ENCODE results near the gene NAT9.

Gene NAT9

GRCh38 chr17:74776044-74776962, at the start of gene NAT9:
TSS of gene NAT9 (minus strand) at chr17:74776345. CDS start at chr17:74775698, 647 bp downstream.
- peak; percentile 94 for DNase-seq

- no peak for DNase-seq
Measured at GRCh38 chr17:74824961-74825627, 48.9 kb upstream of the NAT9 start.

GRCh38 chr17:74822939-74823367, 46.8 kb upstream of the NAT9 start:
- DNase-seq: no peak

GRCh38 chr17:74822335-74822938, 46.3 kb upstream of the NAT9 start:
- no peak for DNase-seq

GRCh38 chr17:74821655-74822334, 45.6 kb upstream of the NAT9 start:
- no peak for DNase-seq

- no peak for DNase-seq
Measured at GRCh38 chr17:74819801-74820436, 43.8 kb upstream of the NAT9 start.

GRCh38 chr17:74818291-74818938, 42.3 kb upstream of the NAT9 start:
- DNase-seq: no peak

- DNase-seq: no peak
Measured at GRCh38 chr17:74816905-74817620, 40.9 kb upstream of the NAT9 start.

- DNase-seq: peak; percentile 7
Measured at GRCh38 chr17:74815550-74816370, 39.6 kb upstream of the NAT9 start.

- DNase-seq: no peak
Measured at GRCh38 chr17:74815067-74815466, 38.9 kb upstream of the NAT9 start.

GRCh38 chr17:74814453-74814852, 38.3 kb upstream of the NAT9 start:
- DNase-seq: peak; percentile 4

- DNase-seq: no peak
Measured at GRCh38 chr17:74812109-74813009, 36.2 kb upstream of the NAT9 start.

GRCh38 chr17:74810699-74811485, 34.7 kb upstream of the NAT9 start:
- no peak for DNase-seq

- DNase-seq: no peak
Measured at GRCh38 chr17:74808714-74809430, 32.7 kb upstream of the NAT9 start.

GRCh38 chr17:74807925-74808324, 31.8 kb upstream of the NAT9 start:
- peak; percentile 54 for DNase-seq

- no peak for DNase-seq
Measured at GRCh38 chr17:74807441-74807840, 31.3 kb upstream of the NAT9 start.

- DNase-seq: no peak
Measured at GRCh38 chr17:74806334-74806733, 30.2 kb upstream of the NAT9 start.

- no peak for DNase-seq
Measured at GRCh38 chr17:74805591-74805991, 29.4 kb upstream of the NAT9 start.

Data from hematopoietic multipotent progenitor cell treated with erythropoietin and hydrocortisone succinate and interleukin-3 and kit ligand, for 8 days (in vitro differentiated cells).